Measurements from ENCODE around the gene MT1A. TPM values are rescaled to one million over a fixed set of nuclear protein-coding genes. Genes with fewer than 3 reads are reported as not detected.

The MT1A gene
- total and polyA plus RNA-seq, 4 donors, result not detected

DNA sequence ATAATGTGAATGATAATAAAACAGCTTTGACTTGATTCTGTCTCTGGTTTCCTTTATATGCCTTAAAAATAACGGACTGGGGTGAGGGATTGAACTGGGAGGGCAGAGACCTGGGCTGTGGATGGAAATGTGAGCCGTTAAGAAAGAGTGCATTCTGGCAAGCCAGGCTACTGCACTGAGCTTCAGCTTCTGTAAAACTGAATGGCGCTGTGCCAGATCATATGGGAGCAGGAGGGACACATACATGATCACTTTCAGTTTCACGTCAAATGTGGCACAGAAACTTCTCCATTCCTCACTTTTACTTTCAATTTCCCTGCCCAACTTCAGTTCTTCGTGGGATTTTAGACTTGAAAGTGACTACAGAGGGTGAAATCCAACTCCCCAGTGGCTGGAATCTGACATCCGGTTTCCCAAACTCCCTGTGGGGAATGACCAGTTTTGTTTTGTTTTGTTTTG, 29.0 kb upstream of the MT1A start:
- Histone ChIP-seq H3K4me1 (ENCODE audit: control insufficient read depth, insufficient read depth, low read length) (peaks cover 42% of the 10 kb centered on the region), H3K4me3 (ENCODE audit: low read depth, low read length) (peak overlapping the region; percentile 58), H3K27ac (ENCODE audit: low read depth, low read length) (peak overlapping the region; percentile 80), H3K27me3 (ENCODE audit: control insufficient read depth, insufficient read depth, low read length) (peaks cover 26% of the 10 kb centered on the region), H3K36me3 (ENCODE audit: control insufficient read depth, insufficient read depth, low read length) (no peaks in the 10 kb centered on the region), H3K9me3 (ENCODE audit: control insufficient read depth, insufficient read depth, low read length) (no peaks in the 10 kb centered on the region)
- peak in 2 of 6 donors; percentile 67 to 80 for DNase-seq (ENCODE audit: low read depth in 4 of 6, low spot score in 6 of 6)
- 7% methylated on average over 3 of the region's 6 CpGs for WGBS (ENCODE audit: insufficient coverage)

DNA sequence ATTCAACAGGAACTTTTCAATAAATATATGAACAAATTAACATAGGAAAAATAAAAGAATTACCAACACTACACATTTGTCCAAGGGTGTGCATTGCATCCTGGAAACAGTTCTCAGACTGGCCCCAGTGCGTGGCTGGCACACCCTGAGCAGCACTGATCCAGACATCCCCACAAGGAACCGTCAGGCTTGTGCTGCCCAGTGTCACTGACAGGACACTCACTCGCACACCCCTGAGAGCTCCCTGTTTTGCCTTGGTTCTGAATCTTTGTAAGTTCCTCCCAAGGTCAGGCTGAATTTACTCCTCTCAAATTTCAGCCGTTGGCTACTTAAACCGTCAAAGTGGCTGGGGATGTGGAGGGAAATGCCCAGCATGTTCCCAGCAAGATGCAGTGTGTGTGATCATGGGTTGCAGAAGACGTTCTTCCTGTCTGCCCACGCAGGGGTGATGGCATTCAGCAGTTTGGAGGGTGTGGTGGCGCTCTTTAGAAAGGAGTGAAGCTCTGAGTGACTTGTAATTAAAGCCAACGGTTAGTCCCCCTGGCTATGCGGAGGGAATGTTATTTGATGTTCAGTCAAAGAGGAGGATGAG, 28.4 kb upstream of the MT1A start:
- peak in 2 of 6 donors; percentile 2 to 41 for DNase-seq (ENCODE audit: low read depth in 4 of 6, low spot score in 6 of 6)
- H3K4me3 ChIP-seq (ENCODE audit: low read depth, low read length), result peak overlapping the region; percentile 58
- H3K36me3 ChIP-seq (ENCODE audit: control insufficient read depth, insufficient read depth, low read length), result no peaks in the 10 kb centered on the region
- H3K27me3 ChIP-seq (ENCODE audit: control insufficient read depth, insufficient read depth, low read length), result peaks cover 26% of the 10 kb centered on the region
- 26% methylated on average over 9 of the region's 10 CpGs for WGBS (ENCODE audit: insufficient coverage)
- H3K4me1 ChIP-seq (ENCODE audit: control insufficient read depth, insufficient read depth, low read length), result peaks cover 42% of the 10 kb centered on the region
- peak overlapping the region; percentile 80 for H3K27ac ChIP-seq (ENCODE audit: low read depth, low read length)
- H3K9me3 ChIP-seq (ENCODE audit: control insufficient read depth, insufficient read depth, low read length), result no peaks in the 10 kb centered on the region

DNA sequence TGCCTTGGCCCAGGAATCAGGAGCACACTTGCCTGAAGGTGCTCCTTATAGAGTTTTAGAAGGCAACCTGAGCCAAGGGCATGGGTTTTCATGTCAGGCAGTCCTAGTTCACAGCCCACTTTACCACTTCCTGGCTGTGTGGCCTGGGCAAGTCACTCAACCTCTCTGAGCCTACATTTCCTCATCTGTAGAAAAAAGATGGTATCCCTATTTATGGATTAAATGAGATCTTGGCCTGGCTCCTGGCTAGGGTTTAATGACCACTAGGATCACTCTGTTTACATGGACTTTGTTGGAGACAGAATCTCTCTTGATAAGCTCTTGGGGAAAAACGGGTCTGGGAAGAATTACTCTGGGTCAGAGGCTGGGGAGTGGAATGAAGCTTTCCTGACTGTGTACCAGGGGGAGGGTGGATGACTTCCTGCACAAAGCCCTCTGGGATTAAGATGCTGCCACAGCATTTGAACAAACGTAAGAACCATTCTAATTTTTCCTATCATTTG, 27.8 kb upstream of the MT1A start:
- no peaks in the 10 kb centered on the region for H3K9me3 ChIP-seq (ENCODE audit: control insufficient read depth, insufficient read depth, low read length)
- H3K4me1 ChIP-seq (ENCODE audit: control insufficient read depth, insufficient read depth, low read length), result peaks cover 42% of the 10 kb centered on the region
- H3K27me3 ChIP-seq (ENCODE audit: control insufficient read depth, insufficient read depth, low read length), result peaks cover 26% of the 10 kb centered on the region
- H3K4me3 ChIP-seq (ENCODE audit: low read depth, low read length), result no peak overlapping the region
- WGBS (ENCODE audit: insufficient coverage), result 44% methylated on average over 2 of the region's 2 CpGs
- no peaks in the 10 kb centered on the region for H3K36me3 ChIP-seq (ENCODE audit: control insufficient read depth, insufficient read depth, low read length)
- H3K27ac ChIP-seq (ENCODE audit: low read depth, low read length), result peak overlapping the region; percentile 80
- no peak for DNase-seq (ENCODE audit: low read depth in 4 of 6, low spot score in 6 of 6)

- Histone ChIP-seq H3K9me3 (ENCODE audit: control insufficient read depth, insufficient read depth, low read length) (no peaks in the 10 kb centered on the region), H3K36me3 (ENCODE audit: control insufficient read depth, insufficient read depth, low read length) (no peaks in the 10 kb centered on the region), H3K4me3 (ENCODE audit: low read depth, low read length) (no peak overlapping the region), H3K27ac (ENCODE audit: low read depth, low read length) (peak overlapping the region; percentile 61), H3K4me1 (ENCODE audit: control insufficient read depth, insufficient read depth, low read length) (peaks cover 37% of the 10 kb centered on the region), H3K27me3 (ENCODE audit: control insufficient read depth, insufficient read depth, low read length) (peaks cover 28% of the 10 kb centered on the region)
- WGBS (ENCODE audit: insufficient coverage), result 91% methylated on average over 1 of the region's 2 CpGs
- peak in 1 of 6 donors; percentile 25 for DNase-seq (ENCODE audit: low read depth in 4 of 6, low spot score in 6 of 6)
Measured at GRCh38 chr16:56611281-56611833, 27.1 kb upstream of the MT1A start.

- no peak overlapping the region for H3K4me3 ChIP-seq (ENCODE audit: low read depth, low read length)
- DNase-seq (ENCODE audit: low read depth in 4 of 6, low spot score in 6 of 6), result no peak
- H3K27ac ChIP-seq (ENCODE audit: low read depth, low read length), result no peak overlapping the region
- peaks cover 40% of the 10 kb centered on the region for H3K4me1 ChIP-seq (ENCODE audit: control insufficient read depth, insufficient read depth, low read length)
- peaks cover 51% of the 10 kb centered on the region for H3K27me3 ChIP-seq (ENCODE audit: control insufficient read depth, insufficient read depth, low read length)
- H3K9me3 ChIP-seq (ENCODE audit: control insufficient read depth, insufficient read depth, low read length), result no peaks in the 10 kb centered on the region
- no peaks in the 10 kb centered on the region for H3K36me3 ChIP-seq (ENCODE audit: control insufficient read depth, insufficient read depth, low read length)
Measured at GRCh38 chr16:56613706-56614105, 24.8 kb upstream of the MT1A start.

GRCh38 chr16:56614549-56614991, 23.9 kb upstream of the MT1A start:
- no peak for DNase-seq (ENCODE audit: low read depth in 4 of 6, low spot score in 6 of 6)
- Histone ChIP-seq H3K36me3 (ENCODE audit: control insufficient read depth, insufficient read depth, low read length) (no peaks in the 10 kb centered on the region), H3K27me3 (ENCODE audit: control insufficient read depth, insufficient read depth, low read length) (peaks cover 45% of the 10 kb centered on the region)

DNA sequence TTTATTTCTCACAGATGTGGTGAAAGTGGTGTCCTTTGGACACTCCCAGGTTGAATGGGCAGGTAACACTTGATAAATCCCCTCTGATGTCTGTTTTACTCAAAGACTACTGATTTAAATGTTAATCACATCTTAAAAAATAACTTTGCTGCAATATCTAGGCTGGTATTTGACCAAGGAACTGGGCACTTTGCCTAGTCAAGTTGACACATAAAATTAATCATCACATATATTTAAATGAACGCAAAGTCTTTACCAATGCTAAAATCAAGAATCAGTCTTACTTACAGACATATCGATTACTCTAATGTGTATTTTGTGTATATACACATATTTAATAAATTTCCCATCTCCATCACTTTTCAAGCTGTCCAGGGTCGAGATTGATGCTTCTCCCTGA, 23.1 kb upstream of the MT1A start:
- H3K27ac ChIP-seq (ENCODE audit: low read depth, low read length), result no peak overlapping the region
- no peaks in the 10 kb centered on the region for H3K36me3 ChIP-seq (ENCODE audit: control insufficient read depth, insufficient read depth, low read length)
- 100% methylated on average over 1 of the region's 3 CpGs for WGBS (ENCODE audit: insufficient coverage)
- H3K27me3 ChIP-seq (ENCODE audit: control insufficient read depth, insufficient read depth, low read length), result peaks cover 40% of the 10 kb centered on the region
- no peak overlapping the region for H3K4me3 ChIP-seq (ENCODE audit: low read depth, low read length)
- H3K4me1 ChIP-seq (ENCODE audit: control insufficient read depth, insufficient read depth, low read length), result peaks cover 26% of the 10 kb centered on the region
- H3K9me3 ChIP-seq (ENCODE audit: control insufficient read depth, insufficient read depth, low read length), result no peaks in the 10 kb centered on the region
- no peak for DNase-seq (ENCODE audit: low read depth in 4 of 6, low spot score in 6 of 6)

More at GRCh38 chr16:56614549-56614991, 23.9 kb upstream of the MT1A start:
- Histone ChIP-seq H3K9me3 (ENCODE audit: control insufficient read depth, insufficient read depth, low read length) (no peaks in the 10 kb centered on the region), H3K27ac (ENCODE audit: low read depth, low read length) (no peak overlapping the region), H3K4me3 (ENCODE audit: low read depth, low read length) (no peak overlapping the region), H3K4me1 (ENCODE audit: control insufficient read depth, insufficient read depth, low read length) (peaks cover 31% of the 10 kb centered on the region)

GRCh38 chr16:56616608-56617211, 21.8 kb upstream of the MT1A start:
- Histone ChIP-seq H3K27me3 (ENCODE audit: control insufficient read depth, insufficient read depth, low read length) (peaks cover 28% of the 10 kb centered on the region), H3K36me3 (ENCODE audit: control insufficient read depth, insufficient read depth, low read length) (no peaks in the 10 kb centered on the region), H3K9me3 (ENCODE audit: control insufficient read depth, insufficient read depth, low read length) (no peaks in the 10 kb centered on the region), H3K27ac (ENCODE audit: low read depth, low read length) (no peak overlapping the region), H3K4me1 (ENCODE audit: control insufficient read depth, insufficient read depth, low read length) (peaks cover 20% of the 10 kb centered on the region), H3K4me3 (ENCODE audit: low read depth, low read length) (peak overlapping the region; percentile 24)
- no peak for DNase-seq (ENCODE audit: low read depth in 4 of 6, low spot score in 6 of 6)
- 27% methylated on average over 18 of the region's 23 CpGs for WGBS (ENCODE audit: insufficient coverage)

DNA sequence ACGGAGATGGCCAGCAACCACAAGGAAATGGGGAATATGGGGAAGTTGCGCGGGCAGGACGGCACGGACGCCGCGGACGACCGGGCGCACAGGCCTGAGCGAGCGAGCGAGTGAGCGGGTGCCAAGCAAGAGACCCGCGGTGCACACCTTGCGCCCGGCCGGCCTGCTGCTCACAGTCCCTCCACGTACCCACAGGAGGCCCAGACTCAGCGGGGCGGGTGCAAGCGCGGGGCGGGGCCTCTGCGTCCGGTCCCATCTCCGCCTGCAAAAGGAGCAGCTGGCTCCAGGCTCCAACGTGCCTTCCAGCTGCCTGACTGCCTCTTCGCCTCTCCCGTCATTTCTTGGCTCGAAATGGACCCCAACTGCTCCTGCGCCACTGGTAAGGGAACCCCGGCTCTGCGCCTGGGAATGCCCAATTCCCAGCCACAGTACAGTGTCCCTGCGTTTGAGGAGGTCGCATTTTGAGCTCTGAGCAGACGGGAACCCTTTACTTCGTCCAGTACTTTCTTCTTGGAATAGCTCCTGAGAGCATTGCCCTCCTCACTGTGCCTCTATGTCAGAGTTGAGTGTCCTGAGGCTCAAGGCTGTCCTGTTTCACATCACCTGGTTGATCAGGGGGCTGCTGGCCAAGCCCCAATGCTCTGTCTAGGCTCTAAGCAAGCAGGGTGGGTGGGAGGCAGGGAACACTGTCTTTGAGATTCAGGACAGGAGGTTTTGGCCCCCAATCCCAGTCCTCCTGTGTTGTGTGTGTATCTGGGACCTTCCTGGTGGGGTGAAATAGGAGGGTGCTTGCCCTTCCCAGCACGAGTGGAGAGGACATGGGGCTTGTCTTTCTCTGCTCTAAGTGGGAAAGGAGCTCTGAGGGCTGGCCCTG, 21.0 kb upstream of the MT1A start:
- Histone ChIP-seq H3K4me1 (ENCODE audit: control insufficient read depth, insufficient read depth, low read length) (peaks cover 20% of the 10 kb centered on the region), H3K27me3 (ENCODE audit: control insufficient read depth, insufficient read depth, low read length) (peaks cover 28% of the 10 kb centered on the region), H3K9me3 (ENCODE audit: control insufficient read depth, insufficient read depth, low read length) (no peaks in the 10 kb centered on the region), H3K4me3 (ENCODE audit: low read depth, low read length) (peak overlapping the region; percentile 24), H3K36me3 (ENCODE audit: control insufficient read depth, insufficient read depth, low read length) (no peaks in the 10 kb centered on the region), H3K27ac (ENCODE audit: low read depth, low read length) (no peak overlapping the region)
- peak in 2 of 6 donors; percentile 47 to 77 for DNase-seq (ENCODE audit: low read depth in 4 of 6, low spot score in 6 of 6)
- WGBS (ENCODE audit: insufficient coverage), result under 1% methylated on average over 39 of the region's 41 CpGs

Measured in spinal cord (tissue), 10 donors.